Measurements from ENCODE around the gene HEATR5B.

DNA sequence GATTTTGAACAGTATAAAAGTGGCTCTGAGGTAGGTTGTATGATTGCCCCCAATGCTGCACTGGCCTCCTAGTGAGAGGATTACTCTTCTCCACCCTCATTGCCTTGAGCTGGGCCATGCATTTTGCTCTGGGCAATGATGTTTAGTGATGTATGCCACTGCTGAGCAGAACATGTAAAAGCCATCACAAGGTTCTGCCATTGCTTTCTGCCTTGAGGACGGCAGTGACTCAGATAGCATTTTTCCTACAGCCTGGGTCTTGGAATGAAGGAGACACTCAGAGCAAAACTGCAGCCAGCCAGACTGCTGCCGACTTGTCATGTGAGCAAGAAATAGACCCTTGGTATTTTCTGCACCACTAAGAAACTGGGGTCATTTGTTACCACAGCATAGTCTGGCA, 27.8 kb upstream of the HEATR5B start:
- TF ChIP-seq, protein P1, sequence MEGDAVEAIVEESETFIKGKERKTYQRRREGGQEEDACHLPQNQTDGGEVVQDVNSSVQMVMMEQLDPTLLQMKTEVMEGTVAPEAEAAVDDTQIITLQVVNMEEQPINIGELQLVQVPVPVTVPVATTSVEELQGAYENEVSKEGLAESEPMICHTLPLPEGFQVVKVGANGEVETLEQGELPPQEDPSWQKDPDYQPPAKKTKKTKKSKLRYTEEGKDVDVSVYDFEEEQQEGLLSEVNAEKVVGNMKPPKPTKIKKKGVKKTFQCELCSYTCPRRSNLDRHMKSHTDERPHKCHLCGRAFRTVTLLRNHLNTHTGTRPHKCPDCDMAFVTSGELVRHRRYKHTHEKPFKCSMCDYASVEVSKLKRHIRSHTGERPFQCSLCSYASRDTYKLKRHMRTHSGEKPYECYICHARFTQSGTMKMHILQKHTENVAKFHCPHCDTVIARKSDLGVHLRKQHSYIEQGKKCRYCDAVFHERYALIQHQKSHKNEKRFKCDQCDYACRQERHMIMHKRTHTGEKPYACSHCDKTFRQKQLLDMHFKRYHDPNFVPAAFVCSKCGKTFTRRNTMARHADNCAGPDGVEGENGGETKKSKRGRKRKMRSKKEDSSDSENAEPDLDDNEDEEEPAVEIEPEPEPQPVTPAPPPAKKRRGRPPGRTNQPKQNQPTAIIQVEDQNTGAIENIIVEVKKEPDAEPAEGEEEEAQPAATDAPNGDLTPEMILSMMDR (IDR thresholded peaks at IDR 0.05), result no peak
- TF ChIP-seq EP300 (IDR thresholded peaks at IDR 0.05), result no peak
